Measurements from ENCODE around the gene SLC39A12. TPM values are rescaled to one million over a fixed set of nuclear protein-coding genes. Genes with fewer than 3 reads are reported as not detected.

Gene SLC39A12
- not detected in 2 replicates for polyA plus RNA-seq (2011; rRNA removed)
- polyA plus RNA-seq (2012; cell fraction: cytosol; rRNA removed) = not detected in 2 replicates
- polyA plus RNA-seq (2012; cell fraction: nucleus; rRNA removed) = not detected in 2 replicates
- polyA plus RNA-seq (2017; fragmentation: RNase III; extraction: RNeasy Plus Mini Kit Qiagen cat#74134 plus additional on column Dnase treatment) = not detected in 3 replicates
- not detected in 2 replicates for polyA minus RNA-seq (2011; rRNA and poly(A)+ RNA removed)

DNA sequence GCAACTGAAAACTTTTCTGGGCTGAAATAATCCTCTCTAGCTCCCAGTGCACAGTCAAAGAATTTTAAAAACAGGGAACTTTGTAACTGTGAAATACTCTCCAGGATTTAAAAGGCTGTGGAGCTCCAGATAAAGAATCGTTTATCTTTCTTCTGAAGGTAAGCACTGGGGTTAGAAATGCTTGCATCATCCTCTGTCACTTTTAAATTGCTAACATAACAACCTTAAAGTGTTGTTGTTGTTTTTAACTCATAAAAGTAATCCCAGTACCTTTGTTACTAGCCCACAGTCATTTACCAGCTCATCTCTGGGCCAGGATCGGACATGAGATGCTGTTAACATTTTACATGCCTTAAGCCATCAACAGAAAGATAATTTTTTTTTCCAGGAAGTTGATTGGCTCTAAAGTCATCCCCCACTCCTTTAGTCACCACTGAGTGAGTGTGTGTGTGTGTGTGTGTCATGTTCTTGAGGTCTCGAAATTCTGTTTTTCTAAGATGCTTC is at the start of gene SLC39A12:
Gene SLC39A12, plus strand, starts transcription at position 51 of the 504 bp plus-strand sequence. CDS start 1,359 bp downstream, outside the sequence.
- DNase-seq (ENCODE audit: low read depth in 1 of 2, low spot score in 1 of 2) (no peak), FAIRE-seq (no peak), ATAC-seq (no peak)
- H3K4me1 ChIP-seq = no peaks in the 10 kb centered on the region
- no peak within 1 kb of the TSS for H3K4me3 ChIP-seq
- ChIA-PET POLR2A (no interaction called here), CTCF (no interaction called here)
- TF ChIP-seq RAD21 (conservative IDR thresholded peaks at IDR 0.05 in 1 of 2, IDR thresholded peaks at IDR 0.05 in 1 of 2) (no peak), CBX8 (IDR thresholded peaks at IDR 0.05) (no peak), POLR2AphosphoS2 (conservative IDR thresholded peaks at IDR 0.05; ENCODE audit: low read length) (no peak), HDAC2 (IDR thresholded peaks at IDR 0.05) (no peak), MYC (IDR thresholded peaks at IDR 0.05; ENCODE audit: borderline replicate concordance, low read length) (no peak)
- no peak within 1 kb of the TSS for H3K27ac ChIP-seq
- no peak within 1 kb of the TSS for H3K4me2 ChIP-seq
- WGBS (ENCODE audit: missing lambda C conversion rate) = 9% methylated on average over 3 of the region's 3 CpGs
- 0 out of 3 replicates have a peak, but pooled peaks cover 3% of the 10 kb centered on the region for H3K9me3 ChIP-seq

DNA sequence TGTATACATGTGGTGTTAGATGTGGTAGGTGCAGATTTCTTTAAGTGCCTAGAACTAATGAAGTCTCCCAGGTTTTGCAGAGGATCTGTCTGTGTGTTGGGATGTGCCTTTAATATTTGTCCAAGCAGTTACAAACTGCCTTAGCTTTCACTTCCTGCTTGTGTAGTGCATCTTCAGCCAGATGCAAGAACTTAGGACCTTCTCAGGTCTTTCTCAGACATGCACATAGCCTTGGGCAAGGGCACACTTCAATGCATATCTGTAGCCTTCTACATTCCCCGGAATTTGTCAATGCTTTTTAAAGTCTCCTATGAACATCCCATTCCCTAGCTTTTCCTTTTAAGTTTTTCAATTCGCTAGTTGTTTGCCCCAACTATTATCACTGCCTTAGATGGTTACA is 47.2 kb upstream of the SLC39A12 start:
- no peak for TF ChIP-seq HEYL (CRISPR knock-in tag; IDR thresholded peaks at IDR 0.05)
- TF ChIP-seq, protein P1, sequence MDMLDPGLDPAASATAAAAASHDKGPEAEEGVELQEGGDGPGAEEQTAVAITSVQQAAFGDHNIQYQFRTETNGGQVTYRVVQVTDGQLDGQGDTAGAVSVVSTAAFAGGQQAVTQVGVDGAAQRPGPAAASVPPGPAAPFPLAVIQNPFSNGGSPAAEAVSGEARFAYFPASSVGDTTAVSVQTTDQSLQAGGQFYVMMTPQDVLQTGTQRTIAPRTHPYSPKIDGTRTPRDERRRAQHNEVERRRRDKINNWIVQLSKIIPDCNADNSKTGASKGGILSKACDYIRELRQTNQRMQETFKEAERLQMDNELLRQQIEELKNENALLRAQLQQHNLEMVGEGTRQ (IDR thresholded peaks at IDR 0.05) = no peak
- TF ChIP-seq EHMT2 (IDR thresholded peaks at IDR 0.05; ENCODE audit: low read depth) = no peak
- no peak for TF ChIP-seq POLR2A (IDR thresholded peaks at IDR 0.05; ENCODE audit: low read length)
- TF ChIP-seq, protein P2, sequence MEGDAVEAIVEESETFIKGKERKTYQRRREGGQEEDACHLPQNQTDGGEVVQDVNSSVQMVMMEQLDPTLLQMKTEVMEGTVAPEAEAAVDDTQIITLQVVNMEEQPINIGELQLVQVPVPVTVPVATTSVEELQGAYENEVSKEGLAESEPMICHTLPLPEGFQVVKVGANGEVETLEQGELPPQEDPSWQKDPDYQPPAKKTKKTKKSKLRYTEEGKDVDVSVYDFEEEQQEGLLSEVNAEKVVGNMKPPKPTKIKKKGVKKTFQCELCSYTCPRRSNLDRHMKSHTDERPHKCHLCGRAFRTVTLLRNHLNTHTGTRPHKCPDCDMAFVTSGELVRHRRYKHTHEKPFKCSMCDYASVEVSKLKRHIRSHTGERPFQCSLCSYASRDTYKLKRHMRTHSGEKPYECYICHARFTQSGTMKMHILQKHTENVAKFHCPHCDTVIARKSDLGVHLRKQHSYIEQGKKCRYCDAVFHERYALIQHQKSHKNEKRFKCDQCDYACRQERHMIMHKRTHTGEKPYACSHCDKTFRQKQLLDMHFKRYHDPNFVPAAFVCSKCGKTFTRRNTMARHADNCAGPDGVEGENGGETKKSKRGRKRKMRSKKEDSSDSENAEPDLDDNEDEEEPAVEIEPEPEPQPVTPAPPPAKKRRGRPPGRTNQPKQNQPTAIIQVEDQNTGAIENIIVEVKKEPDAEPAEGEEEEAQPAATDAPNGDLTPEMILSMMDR (IDR thresholded peaks at IDR 0.05) = no peak
- TF ChIP-seq MAFK (IDR thresholded peaks at IDR 0.05; ENCODE audit: partially characterized antibody) = no peak
- TF ChIP-seq FOSB (CRISPR knock-in tag; IDR thresholded peaks at IDR 0.05) = no peak
- no peak for TF ChIP-seq HOXB5 (CRISPR knock-in tag; IDR thresholded peaks at IDR 0.05)
- no peak for TF ChIP-seq BHLHE40 (IDR thresholded peaks at IDR 0.05; ENCODE audit: low read depth, low read length)
- no peak for TF ChIP-seq FOXS1 (CRISPR knock-in tag; IDR thresholded peaks at IDR 0.05)
- TF ChIP-seq ESRRA (IDR thresholded peaks at IDR 0.05; ENCODE audit: borderline replicate concordance, low read length) = no peak
- no peak for TF ChIP-seq NFE2L2 (conservative IDR thresholded peaks at IDR 0.05; ENCODE audit: low read length)
- no peak for TF ChIP-seq JUNB (IDR thresholded peaks at IDR 0.05)
- TF ChIP-seq, protein P3, sequence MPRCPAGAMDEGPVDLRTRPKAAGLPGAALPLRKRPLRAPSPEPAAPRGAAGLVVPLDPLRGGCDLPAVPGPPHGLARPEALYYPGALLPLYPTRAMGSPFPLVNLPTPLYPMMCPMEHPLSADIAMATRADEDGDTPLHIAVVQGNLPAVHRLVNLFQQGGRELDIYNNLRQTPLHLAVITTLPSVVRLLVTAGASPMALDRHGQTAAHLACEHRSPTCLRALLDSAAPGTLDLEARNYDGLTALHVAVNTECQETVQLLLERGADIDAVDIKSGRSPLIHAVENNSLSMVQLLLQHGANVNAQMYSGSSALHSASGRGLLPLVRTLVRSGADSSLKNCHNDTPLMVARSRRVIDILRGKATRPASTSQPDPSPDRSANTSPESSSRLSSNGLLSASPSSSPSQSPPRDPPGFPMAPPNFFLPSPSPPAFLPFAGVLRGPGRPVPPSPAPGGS (IDR thresholded peaks at IDR 0.05) = no peak
- no peak for TF ChIP-seq SREBF2 (IDR thresholded peaks at IDR 0.05)
- no peak for TF ChIP-seq CHD2 (IDR thresholded peaks at IDR 0.05; ENCODE audit: low read length, partially characterized antibody)
- TF ChIP-seq ZSCAN20 (CRISPR knock-in tag; IDR thresholded peaks at IDR 0.05) = no peak
- no peak for TF ChIP-seq RFX5 (IDR thresholded peaks at IDR 0.05)
- no peak for TF ChIP-seq HOXA7 (CRISPR knock-in tag; IDR thresholded peaks at IDR 0.05)
- TF ChIP-seq, protein P4, sequence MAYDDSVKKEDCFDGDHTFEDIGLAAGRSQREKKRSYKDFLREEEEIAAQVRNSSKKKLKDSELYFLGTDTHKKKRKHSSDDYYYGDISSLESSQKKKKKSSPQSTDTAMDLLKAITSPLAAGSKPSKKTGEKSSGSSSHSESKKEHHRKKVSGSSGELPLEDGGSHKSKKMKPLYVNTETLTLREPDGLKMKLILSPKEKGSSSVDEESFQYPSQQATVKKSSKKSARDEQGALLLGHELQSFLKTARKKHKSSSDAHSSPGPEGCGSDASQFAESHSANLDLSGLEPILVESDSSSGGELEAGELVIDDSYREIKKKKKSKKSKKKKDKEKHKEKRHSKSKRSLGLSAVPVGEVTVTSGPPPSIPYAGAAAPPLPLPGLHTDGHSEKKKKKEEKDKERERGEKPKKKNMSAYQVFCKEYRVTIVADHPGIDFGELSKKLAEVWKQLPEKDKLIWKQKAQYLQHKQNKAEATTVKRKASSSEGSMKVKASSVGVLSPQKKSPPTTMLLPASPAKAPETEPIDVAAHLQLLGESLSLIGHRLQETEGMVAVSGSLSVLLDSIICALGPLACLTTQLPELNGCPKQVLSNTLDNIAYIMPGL (CRISPR knock-in tag; IDR thresholded peaks at IDR 0.05; ENCODE audit: borderline replicate concordance) = no peak
- H3K4me2 ChIP-seq = no peak overlapping the region; the same call in 2 of the 3 replicates
- H3K27ac ChIP-seq = no peak overlapping the region
- H3K4me1 ChIP-seq = peaks cover 13% of the 10 kb centered on the region; the same call in 1 of the 3 replicates
- DNase-seq (ENCODE audit: low read depth in 1 of 2, low spot score in 1 of 2) (no peak), FAIRE-seq (no peak), ATAC-seq (no peak)
- no peaks in the 10 kb centered on the region for H3K9me3 ChIP-seq
- ChIA-PET CTCF (no interaction called here), POLR2A (no interaction called here)
- 8% methylated on average over 2 of the region's 2 CpGs for WGBS (ENCODE audit: missing lambda C conversion rate)
- no peak overlapping the region for H3K4me3 ChIP-seq

Measured in A549 (cell line).